Tibial artery (tissue), 4 donors: ENCODE results near the gene DMBX1.

Experiments
- DNase-seq, 2 donors: peaks; one replicate each; pipeline ENCODE4 v3.0.0-alpha.2; 2019
- H3K27ac ChIP-seq, 2 donors: fragments of 200-600 bp; sonication (generic) in 1 of 2; 1 replicate in 1 of 2; 2 replicates in 1 of 2; pipeline ENCODE4 v1.5.1; 2018 to 2019; ENCODE audit warnings: mild to moderate bottlenecking in 1 of 2
- H3K27me3 ChIP-seq, 2 donors: fragments of 200-600 bp; sonication (generic) in 1 of 2; one replicate each; pipeline versions ENCODE4 v1.5.1 to v1.6.0; 2016 to 2019
- H3K36me3 ChIP-seq, 3 donors: fragments of 200-600 bp; sonication (generic) in 2 of 3; one replicate each; pipeline ENCODE4 v1.5.1; 2016 to 2019; ENCODE audit warnings: mild to moderate bottlenecking in 2 of 3
- H3K4me1 ChIP-seq, 4 donors: fragments of 200-600 bp; sonication (generic) in 2 of 4; 1 replicate in 3 of 4; 2 replicates in 1 of 4; pipeline ENCODE4 v1.5.1; 2016 to 2019
- H3K4me3 ChIP-seq, 2 donors: fragments of 200-600 bp; sonication (generic) in 1 of 2; 1 replicate in 1 of 2; 2 replicates in 1 of 2; pipeline ENCODE4 v1.5.1; 2018 to 2019; ENCODE audit warnings: mild to moderate bottlenecking in 2 of 2
- H3K9me3 ChIP-seq, 3 donors: fragments of 200-600 bp; sonication (generic) in 1 of 3; one replicate each; pipeline ENCODE4 v1.5.1; 2016 to 2019
- intact Hi-C: fragments of 100-400 bp; cut with DNase I; formaldehyde crosslinking; loops from one replicate; pipeline ENCODE4 v1.15.0; 2023; ENCODE audit warnings: low total_unique reads
- TF ChIP-seq, protein P1 (sequence below), 2 experiments: fragments of 200-600 bp in 1 of 2; fragments of 450-650 bp in 1 of 2; IDR thresholded peaks; one replicate each; pipeline ENCODE4 v1.5.1; 2017 to 2019; ENCODE audit warnings: antibody characterized with exemption in 2 of 2, mild to moderate bottlenecking in 1 of 2, moderate library complexity in 1 of 2

Gene DMBX1

DNA sequence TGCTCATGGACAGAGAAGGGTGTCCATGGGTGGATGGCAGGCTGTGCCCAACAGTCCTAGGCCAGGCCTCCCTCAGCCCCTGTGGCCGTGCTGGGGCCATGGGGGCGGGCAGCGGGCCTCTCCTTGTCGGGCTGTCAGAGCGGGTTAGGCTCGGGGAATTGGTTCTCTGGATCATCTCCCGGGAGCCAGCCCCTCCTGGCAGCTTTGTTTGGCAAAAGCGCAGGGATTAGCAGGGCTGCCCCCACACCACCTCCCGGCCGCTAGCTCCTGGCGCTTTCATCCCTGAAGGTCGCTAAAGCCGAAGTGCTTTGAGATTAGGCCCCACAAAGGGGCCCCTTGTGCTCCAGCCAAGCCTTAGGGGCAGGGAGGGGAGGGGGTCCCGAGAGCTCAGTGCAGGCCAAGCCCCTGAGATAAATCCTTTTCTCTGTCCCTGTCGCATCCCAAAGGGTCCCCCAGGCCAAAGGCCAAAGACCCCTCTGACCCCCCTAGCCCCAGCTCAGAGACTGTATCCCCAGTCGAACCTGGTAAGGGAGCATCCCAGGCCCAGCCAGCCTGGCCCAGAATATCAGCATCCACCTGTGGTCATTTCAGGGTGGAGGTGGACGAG is 9.8 kb upstream of the DMBX1 start:
- H3K4me3 ChIP-seq: no peak overlapping the region
- no peak overlapping the region for H3K27ac ChIP-seq
- H3K36me3 ChIP-seq: no peaks in the 10 kb centered on the region
- no peak for DNase-seq
- no peaks in the 10 kb centered on the region for H3K9me3 ChIP-seq
- H3K4me1 ChIP-seq: no peaks in the 10 kb centered on the region
- TF ChIP-seq, protein P1, sequence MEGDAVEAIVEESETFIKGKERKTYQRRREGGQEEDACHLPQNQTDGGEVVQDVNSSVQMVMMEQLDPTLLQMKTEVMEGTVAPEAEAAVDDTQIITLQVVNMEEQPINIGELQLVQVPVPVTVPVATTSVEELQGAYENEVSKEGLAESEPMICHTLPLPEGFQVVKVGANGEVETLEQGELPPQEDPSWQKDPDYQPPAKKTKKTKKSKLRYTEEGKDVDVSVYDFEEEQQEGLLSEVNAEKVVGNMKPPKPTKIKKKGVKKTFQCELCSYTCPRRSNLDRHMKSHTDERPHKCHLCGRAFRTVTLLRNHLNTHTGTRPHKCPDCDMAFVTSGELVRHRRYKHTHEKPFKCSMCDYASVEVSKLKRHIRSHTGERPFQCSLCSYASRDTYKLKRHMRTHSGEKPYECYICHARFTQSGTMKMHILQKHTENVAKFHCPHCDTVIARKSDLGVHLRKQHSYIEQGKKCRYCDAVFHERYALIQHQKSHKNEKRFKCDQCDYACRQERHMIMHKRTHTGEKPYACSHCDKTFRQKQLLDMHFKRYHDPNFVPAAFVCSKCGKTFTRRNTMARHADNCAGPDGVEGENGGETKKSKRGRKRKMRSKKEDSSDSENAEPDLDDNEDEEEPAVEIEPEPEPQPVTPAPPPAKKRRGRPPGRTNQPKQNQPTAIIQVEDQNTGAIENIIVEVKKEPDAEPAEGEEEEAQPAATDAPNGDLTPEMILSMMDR (IDR thresholded peaks at IDR 0.05): no peak
- intact Hi-C loops: loop anchor here (5.0 kb wide), 1 partner anchor 47 kb away; no protein-coding TSS in a partner anchor
- H3K27me3 ChIP-seq: peaks cover 0 to 76% of the 10 kb centered on the region in 2 donors

DNA sequence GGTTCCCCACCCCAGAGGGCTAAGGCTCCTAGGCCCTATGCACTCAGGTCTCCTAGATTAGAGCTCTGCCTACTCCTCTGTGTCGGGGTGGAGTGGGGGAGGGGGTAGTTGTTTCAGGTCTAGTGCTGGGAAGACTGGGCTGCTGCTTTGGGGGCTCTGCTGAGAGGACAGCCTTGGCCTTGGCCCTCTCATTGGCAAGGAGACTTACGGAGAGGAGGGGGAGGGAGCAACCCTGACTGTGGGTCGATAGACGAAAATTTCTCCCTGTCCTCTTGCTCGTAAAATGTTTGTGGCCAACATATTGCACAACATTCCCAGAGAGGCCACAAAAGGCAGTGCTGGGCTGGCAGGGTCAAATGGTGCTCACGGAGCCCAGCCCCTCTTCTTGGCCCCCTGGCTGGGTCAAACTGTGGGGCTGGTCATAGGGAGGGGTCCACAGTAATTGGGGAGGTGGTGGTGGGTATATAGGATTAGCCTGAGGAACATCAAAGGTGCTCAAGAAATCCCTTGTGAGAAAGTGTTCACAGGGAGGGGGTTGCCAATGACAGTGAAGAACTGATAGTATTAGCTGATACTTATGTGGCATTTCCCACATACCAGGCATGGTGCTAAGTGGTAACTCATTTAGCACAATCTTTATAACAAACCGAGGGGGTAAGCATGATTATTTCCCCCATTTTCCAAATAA is 8.5 kb upstream of the DMBX1 start:
- H3K27me3 ChIP-seq: peaks cover 0 to 79% of the 10 kb centered on the region in 2 donors
- H3K4me3 ChIP-seq: no peak overlapping the region
- TF ChIP-seq, protein P1 (IDR thresholded peaks at IDR 0.05): no peak
- H3K27ac ChIP-seq: no peak overlapping the region
- DNase-seq: no peak
- H3K36me3 ChIP-seq: no peaks in the 10 kb centered on the region
- intact Hi-C loops: no loop called here
- H3K4me1 ChIP-seq: peaks cover 0 to 6% (median 0%) of the 10 kb centered on the region in 4 donors
- H3K9me3 ChIP-seq: no peaks in the 10 kb centered on the region

DNA sequence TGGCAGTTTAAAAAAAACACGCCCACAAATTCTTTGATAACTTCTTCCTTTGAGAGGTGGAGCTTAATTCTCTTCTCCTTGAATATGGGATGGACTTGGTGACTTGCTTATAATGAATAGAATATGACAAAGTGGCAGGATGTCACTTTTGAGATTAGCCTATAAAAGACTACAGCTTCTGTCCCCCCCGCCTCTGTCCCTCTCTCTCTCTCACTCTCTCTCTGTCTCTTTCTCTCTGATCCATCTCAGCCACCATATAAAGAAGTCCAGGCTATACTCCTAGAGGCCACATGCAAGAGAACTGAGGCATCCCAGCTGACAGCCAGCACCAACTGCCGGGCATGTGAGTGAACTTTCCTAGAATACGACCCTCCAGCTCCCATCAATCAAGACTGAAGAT is 7.7 kb upstream of the DMBX1 start:
- H3K4me3 ChIP-seq: no peak overlapping the region
- H3K9me3 ChIP-seq: no peaks in the 10 kb centered on the region
- H3K4me1 ChIP-seq: peaks cover 0 to 6% (median 0%) of the 10 kb centered on the region in 4 donors
- DNase-seq: no peak
- no peaks in the 10 kb centered on the region for H3K36me3 ChIP-seq
- H3K27ac ChIP-seq: no peak overlapping the region
- intact Hi-C loops: no loop called here
- TF ChIP-seq, protein P1 (IDR thresholded peaks at IDR 0.05): no peak
- peaks cover 0 to 83% of the 10 kb centered on the region in 2 donors for H3K27me3 ChIP-seq

DNA sequence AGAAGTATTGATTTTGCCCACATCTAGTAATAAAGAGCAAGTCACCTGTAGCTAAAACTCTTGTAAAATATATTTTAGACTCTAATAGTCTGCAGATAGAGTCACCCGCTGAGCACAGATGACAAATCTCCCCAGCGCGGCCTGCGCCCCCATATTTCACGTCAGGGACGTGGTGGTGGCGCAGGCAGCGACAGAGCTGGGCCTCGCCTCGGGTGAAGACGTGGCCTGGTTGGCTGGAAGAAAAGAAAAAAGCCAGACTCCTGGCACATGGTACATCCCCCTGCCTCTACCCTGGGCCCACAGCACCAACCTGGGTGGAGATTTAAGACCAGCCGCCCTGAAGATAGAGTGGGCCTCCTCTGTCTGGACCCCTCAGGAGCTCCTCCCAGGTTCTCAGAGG is 6.0 kb upstream of the DMBX1 start:
- H3K4me1 ChIP-seq: peaks cover 0 to 7% (median 0%) of the 10 kb centered on the region in 4 donors
- no peaks in the 10 kb centered on the region for H3K36me3 ChIP-seq
- no peak overlapping the region for H3K27ac ChIP-seq
- TF ChIP-seq, protein P1 (IDR thresholded peaks at IDR 0.05): no peak
- no peak for DNase-seq
- no peaks in the 10 kb centered on the region for H3K9me3 ChIP-seq
- H3K27me3 ChIP-seq: peaks cover 0 to 84% of the 10 kb centered on the region in 2 donors
- intact Hi-C loops: no loop called here
- no peak overlapping the region for H3K4me3 ChIP-seq

DNA sequence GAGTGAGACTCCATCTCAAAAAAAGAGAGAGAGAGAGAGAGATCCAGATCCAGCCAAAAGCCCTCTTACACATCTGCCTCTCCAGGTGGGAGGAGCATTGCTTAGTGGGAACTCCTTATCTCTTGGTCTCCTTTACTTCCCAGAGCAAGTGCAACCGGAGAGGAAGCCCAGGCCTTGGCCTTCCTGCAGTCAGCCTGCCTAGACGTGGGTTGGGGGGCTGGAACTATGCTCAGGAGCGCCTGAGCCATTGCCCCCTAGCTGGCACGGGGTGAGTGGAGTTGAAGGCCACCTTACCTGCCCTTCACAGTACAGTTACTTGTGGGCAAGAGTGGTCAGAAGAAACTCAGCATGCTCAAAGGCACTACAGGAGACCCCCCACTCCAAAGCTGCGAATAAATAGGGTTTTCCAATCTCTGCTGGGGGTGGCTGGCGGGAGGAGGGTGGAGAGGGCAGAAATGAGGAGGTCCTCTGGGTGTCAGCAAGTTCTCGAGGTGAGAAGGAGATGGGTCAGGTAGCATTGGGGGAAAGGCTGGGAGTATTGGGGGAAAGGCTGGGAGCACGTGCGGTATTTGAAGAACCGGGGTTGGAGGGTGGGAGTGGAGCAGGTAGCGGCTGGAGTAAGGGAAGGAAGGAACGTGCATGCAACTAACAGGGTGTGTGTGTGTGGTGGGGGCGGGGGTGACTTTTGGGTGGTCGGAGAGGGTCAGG is 4.7 kb upstream of the DMBX1 start:
- Histone ChIP-seq H3K36me3 (no peaks in the 10 kb centered on the region), H3K4me1 (peaks cover 0 to 21% (median 9%) of the 10 kb centered on the region in 4 donors), H3K4me3 (no peak overlapping the region), H3K27ac (no peak overlapping the region), H3K9me3 (no peaks in the 10 kb centered on the region), H3K27me3 (peaks cover 0 to 85% of the 10 kb centered on the region in 2 donors)
- DNase-seq: no peak
- TF ChIP-seq, protein P1 (IDR thresholded peaks at IDR 0.05): no peak
- intact Hi-C loops: no loop called here
